Adrenal gland (tissue), 5 donors: ENCODE measurements around the gene ARHGAP10.

Experiments
- CTCF ChIP-seq, 6 experiments: fragments of 450-650 bp in 4 of 6; fragments of 200-600 bp in 2 of 6; sonication (generic) in 1 of 6; IDR thresholded peaks; 1 replicate in 5 of 6; 2 replicates in 1 of 6; pipeline versions ENCODE4 v1.5.1 to v1.8.0; 2016 to 2021; ENCODE audit warnings: antibody characterized with exemption in 6 of 6, mild to moderate bottlenecking in 2 of 6, moderate library complexity in 1 of 6
- POLR2A ChIP-seq, 2 donors: fragments of 450-650 bp; IDR thresholded peaks; one replicate each; pipeline ENCODE4 v1.6.1; 2017; ENCODE audit warnings: antibody characterized with exemption in 2 of 2, mild to moderate bottlenecking in 2 of 2, moderate library complexity in 1 of 2
- donor health status: DM: no; HTN: no; CAD: no.

DNA sequence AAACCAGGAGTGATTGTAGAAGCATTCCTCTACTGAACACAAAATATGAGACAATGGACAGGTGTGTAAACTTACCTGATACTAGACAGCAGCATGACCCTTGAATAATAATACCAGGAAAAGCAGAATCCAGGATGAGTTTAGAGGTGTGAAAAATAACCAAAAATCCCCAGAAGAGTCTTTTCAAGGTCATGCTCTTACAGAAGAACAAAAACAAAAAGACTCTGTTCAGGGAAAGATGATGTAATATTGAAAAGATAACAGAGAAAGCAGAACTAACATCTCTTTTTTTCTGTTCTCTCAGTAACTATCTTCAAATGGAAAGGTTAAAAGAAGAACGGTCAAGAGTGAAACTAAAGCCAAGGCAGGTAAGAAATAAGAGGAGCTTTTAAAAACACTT is 14.0 kb upstream of the ARHGAP10 start:
- no peak for TF ChIP-seq CTCF (IDR thresholded peaks at IDR 0.05)
- TF ChIP-seq POLR2A (IDR thresholded peaks at IDR 0.05): no peak
